ENCODE data around the gene TMED10.

Gene TMED10

DNA sequence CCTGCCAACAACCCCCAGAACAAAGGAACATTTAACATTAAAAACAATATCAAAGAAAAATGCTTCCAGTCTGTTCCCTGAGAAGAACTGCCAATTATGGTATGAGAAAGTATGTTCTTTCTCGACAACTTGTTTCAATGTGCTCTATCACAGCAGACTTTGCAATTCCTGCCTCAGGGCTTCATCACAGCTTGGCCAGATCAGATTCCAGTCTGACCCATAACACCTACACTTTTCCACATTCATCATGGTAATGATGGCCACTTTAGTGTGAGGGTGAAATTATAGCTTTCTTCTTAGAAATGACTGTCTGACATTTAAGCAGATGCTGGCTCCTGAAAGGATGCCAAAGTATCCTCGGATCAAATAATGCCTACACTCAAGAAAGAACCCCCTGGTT is 66.5 kb downstream of the TMED10 start:
- H3K27ac Mint-ChIP-seq (ENCODE audit: low read depth): no peak overlapping the region
- peaks cover 80% of the 10 kb centered on the region for H3K36me3 Mint-ChIP-seq (ENCODE audit: insufficient read depth)
- H3K4me3 Mint-ChIP-seq: no peak overlapping the region
- H3K9me3 Mint-ChIP-seq: no peaks in the 10 kb centered on the region
- no peaks in the 10 kb centered on the region for H3K27me3 Mint-ChIP-seq
- H3K4me1 Mint-ChIP-seq: peaks cover 10% of the 10 kb centered on the region
- DNase-seq (ENCODE audit: low spot score in 2 of 2) (no peak), ATAC-seq (replicated peaks; ENCODE audit: extremely low read depth, poor library complexity, severe bottlenecking) (no peak)

DNA sequence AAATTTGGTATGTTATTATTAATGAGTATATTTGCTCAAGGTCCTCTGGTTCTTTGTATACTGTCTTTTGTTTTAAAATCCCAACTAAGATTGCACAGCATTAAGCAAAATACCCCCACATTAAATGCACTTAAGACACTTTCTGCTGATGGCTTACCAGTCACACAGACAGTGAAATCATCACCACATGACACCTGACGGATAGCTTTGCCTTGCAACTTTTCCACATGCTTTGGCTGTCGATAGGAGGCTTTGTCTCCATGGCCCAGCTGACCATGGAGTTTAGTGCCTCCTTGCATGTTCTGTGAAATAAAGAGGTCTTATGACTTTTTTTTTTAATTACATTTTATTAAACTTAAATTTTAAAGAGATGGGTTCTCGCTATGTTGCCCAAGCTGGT is 69.2 kb downstream of the TMED10 start:
- ATAC-seq (replicated peaks; ENCODE audit: extremely low read depth, poor library complexity, severe bottlenecking) (no peak), DNase-seq (ENCODE audit: low spot score in 2 of 2) (no peak)
- Mint-ChIP-seq H3K4me1 (no peaks in the 10 kb centered on the region), H3K27me3 (no peaks in the 10 kb centered on the region), H3K9me3 (no peaks in the 10 kb centered on the region), H3K4me3 (no peak overlapping the region), H3K36me3 (ENCODE audit: insufficient read depth) (peaks cover 81% of the 10 kb centered on the region), H3K27ac (ENCODE audit: low read depth) (peak overlapping the region; percentile 10)

DNA sequence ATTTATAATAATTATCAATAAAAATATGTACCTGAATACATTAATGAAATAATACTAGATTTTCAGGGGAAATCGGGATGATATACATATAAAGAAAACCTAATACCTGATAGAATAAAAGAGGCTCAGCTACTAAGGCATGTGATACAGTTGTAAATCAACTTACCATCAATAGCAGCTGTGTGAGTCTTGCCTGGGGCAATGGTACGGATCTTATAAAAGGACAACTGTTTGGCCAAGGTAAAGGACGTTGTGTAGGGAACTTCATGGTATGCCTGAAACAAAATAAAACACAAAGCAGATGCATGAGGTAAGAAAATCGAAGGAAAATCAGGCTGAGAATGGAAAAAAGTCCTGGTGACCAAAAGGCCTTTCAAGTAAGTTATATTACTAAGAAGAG is 74.9 kb downstream of the TMED10 start:
- Mint-ChIP-seq H3K4me3 (no peak overlapping the region), H3K27ac (ENCODE audit: low read depth) (no peak overlapping the region), H3K36me3 (ENCODE audit: insufficient read depth) (peaks cover 62% of the 10 kb centered on the region), H3K9me3 (no peaks in the 10 kb centered on the region), H3K4me1 (peaks cover 6% of the 10 kb centered on the region), H3K27me3 (no peaks in the 10 kb centered on the region)
- DNase-seq (ENCODE audit: low spot score in 2 of 2) (no peak), ATAC-seq (replicated peaks; ENCODE audit: extremely low read depth, poor library complexity, severe bottlenecking) (no peak)

DNA sequence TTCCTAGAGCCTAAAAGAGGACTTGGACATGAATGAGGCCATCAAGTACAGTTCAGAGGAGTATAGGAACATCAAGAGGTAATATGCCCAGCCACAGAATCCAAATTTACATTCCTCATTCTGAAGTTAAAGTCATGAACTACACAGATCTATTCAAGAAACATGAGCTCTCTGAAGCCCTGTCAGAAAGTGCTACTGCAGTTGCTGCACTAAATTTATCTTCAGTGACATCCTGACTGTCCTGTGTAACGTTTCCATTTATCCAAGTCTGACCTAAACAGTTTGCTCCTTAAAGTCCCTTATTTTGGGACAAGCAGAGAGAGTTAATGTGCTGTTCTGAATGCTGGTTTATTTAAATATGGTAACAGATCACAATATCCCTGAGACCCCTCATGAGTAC is 77.7 kb downstream of the TMED10 start:
- no peak overlapping the region for H3K4me3 Mint-ChIP-seq
- H3K27ac Mint-ChIP-seq (ENCODE audit: low read depth): peak overlapping the region; percentile 49
- ATAC-seq (replicated peaks; ENCODE audit: extremely low read depth, poor library complexity, severe bottlenecking) (no peak), DNase-seq (ENCODE audit: low spot score in 2 of 2) (no peak)
- no peaks in the 10 kb centered on the region for H3K27me3 Mint-ChIP-seq
- H3K4me1 Mint-ChIP-seq: peaks cover 6% of the 10 kb centered on the region
- peaks cover 58% of the 10 kb centered on the region for H3K36me3 Mint-ChIP-seq (ENCODE audit: insufficient read depth)
- H3K9me3 Mint-ChIP-seq: no peaks in the 10 kb centered on the region

DNA sequence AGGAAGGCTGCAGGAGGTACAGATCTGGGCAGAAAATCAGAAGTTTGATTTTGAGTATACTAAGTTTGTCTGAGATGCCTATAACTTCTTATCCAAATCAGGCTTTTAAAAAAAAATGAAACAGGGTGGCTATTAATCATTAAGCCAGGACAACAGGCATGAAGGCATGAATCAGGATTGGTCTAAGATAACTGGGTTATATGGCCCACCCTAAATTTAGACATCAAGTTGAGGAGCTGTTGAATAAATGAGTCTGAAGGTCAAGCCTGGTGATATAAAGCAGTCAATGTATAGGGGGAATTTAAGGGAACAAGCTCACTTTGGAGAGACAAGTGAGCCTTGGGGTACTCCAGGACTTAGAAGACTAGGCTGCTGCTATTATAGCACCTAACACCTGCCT is 78.2 kb downstream of the TMED10 start:
- H3K36me3 Mint-ChIP-seq (ENCODE audit: insufficient read depth): peaks cover 55% of the 10 kb centered on the region

DNA sequence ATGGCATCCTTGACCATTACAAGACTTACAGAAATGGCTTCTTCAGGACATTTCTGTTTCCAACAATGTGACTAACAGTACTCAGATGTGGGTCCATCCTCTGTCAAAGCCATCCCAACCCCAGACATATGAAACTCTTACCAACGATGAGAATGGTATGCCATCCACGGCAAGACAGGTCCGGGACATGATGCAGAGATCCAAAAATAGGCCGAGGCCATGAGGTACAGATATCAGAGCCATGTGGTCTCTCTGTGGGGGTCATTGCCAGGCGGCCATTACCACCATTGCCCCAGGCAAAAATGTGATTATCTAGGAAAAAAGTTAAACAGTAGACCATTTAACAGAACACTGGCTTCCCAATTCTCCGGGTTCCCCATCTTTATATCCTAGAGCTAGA is 79.5 kb downstream of the TMED10 start:
- Mint-ChIP-seq H3K27ac (ENCODE audit: low read depth) (no peak overlapping the region), H3K36me3 (ENCODE audit: insufficient read depth) (peaks cover 54% of the 10 kb centered on the region), H3K4me1 (peaks cover 6% of the 10 kb centered on the region), H3K27me3 (no peaks in the 10 kb centered on the region), H3K9me3 (no peaks in the 10 kb centered on the region), H3K4me3 (no peak overlapping the region)
- no peak for ATAC-seq (replicated peaks; ENCODE audit: extremely low read depth, poor library complexity, severe bottlenecking)
- no peak for DNase-seq (ENCODE audit: low spot score in 2 of 2)

More for the DNA sequence above, 78.2 kb downstream of the TMED10 start:
- no peaks in the 10 kb centered on the region for H3K9me3 Mint-ChIP-seq
- no peak overlapping the region for H3K27ac Mint-ChIP-seq (ENCODE audit: low read depth)
- DNase-seq (ENCODE audit: low spot score in 2 of 2): no peak
- H3K4me3 Mint-ChIP-seq: no peak overlapping the region
- peaks cover 6% of the 10 kb centered on the region for H3K4me1 Mint-ChIP-seq
- no peaks in the 10 kb centered on the region for H3K27me3 Mint-ChIP-seq
- no peak for ATAC-seq (replicated peaks; ENCODE audit: extremely low read depth, poor library complexity, severe bottlenecking)

DNA sequence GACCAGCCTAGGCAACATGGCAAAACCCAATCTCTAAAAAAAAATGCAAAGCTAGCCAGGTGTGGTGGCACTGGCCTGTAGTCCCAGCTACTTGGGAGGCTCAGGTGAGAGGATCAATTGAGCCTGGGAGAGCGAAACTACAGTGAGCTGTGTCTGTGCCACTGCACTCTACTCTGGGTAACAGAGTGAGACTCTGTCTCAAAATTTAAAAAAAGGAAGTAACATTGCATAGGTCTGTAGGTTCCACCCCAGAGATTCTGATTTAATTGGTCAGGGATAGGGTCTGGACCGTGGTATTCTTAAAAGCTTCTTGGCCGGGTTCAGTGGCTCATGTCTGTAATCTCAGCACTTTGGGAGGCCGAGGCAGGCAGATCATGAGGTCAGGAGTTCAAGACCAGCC is 80.7 kb downstream of the TMED10 start:
- Mint-ChIP-seq H3K27ac (ENCODE audit: low read depth) (no peak overlapping the region), H3K4me1 (peaks cover 6% of the 10 kb centered on the region), H3K27me3 (no peaks in the 10 kb centered on the region), H3K36me3 (ENCODE audit: insufficient read depth) (peaks cover 60% of the 10 kb centered on the region), H3K9me3 (no peaks in the 10 kb centered on the region), H3K4me3 (no peak overlapping the region)
- no peak for DNase-seq (ENCODE audit: low spot score in 2 of 2)
- ATAC-seq (replicated peaks; ENCODE audit: extremely low read depth, poor library complexity, severe bottlenecking): no peak

DNA sequence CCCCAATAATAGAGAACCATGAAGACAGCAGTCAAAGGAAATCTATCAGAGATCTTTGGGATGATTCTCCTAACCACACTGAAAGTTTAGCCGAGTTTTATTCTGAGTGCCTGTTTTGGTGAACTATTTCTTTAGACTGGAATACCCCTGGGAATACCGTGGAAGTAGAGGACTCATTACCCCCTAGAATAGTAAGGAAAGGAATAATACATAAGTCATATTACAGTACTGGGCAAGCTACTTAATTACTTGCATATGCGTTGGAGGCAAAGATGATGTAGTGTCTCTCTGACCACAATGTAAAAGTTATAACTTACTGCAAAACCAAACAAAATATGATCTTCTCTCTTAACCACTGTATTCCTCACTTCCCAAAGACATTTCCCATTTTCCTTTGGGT is 81.5 kb downstream of the TMED10 start:
- H3K36me3 Mint-ChIP-seq (ENCODE audit: insufficient read depth): peaks cover 60% of the 10 kb centered on the region
- peaks cover 6% of the 10 kb centered on the region for H3K4me1 Mint-ChIP-seq
- no peak overlapping the region for H3K27ac Mint-ChIP-seq (ENCODE audit: low read depth)
- no peak overlapping the region for H3K4me3 Mint-ChIP-seq
- H3K27me3 Mint-ChIP-seq: no peaks in the 10 kb centered on the region
- H3K9me3 Mint-ChIP-seq: no peaks in the 10 kb centered on the region
- DNase-seq (ENCODE audit: low spot score in 2 of 2) (no peak), ATAC-seq (replicated peaks; ENCODE audit: extremely low read depth, poor library complexity, severe bottlenecking) (no peak)

DNA sequence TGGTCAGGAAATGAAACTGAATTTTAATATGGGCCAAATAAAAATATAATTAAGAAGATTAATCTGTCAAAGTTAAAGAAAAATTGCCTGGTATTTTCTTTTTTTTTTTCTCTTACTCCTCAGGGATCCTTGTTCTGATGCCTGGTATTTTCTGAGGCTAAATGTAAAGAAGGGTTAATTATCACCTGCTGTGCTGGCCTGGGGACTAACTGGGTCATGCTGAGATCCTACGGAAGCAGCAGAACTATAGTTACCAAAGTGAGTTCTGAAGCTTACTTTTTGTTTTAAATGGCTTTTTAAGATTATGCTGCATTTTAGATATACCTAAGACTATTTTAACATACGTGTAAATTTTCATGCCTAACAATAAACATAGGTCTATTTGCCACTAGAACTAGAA is 83.7 kb downstream of the TMED10 start:
- ATAC-seq (replicated peaks; ENCODE audit: extremely low read depth, poor library complexity, severe bottlenecking) (no peak), DNase-seq (ENCODE audit: low spot score in 2 of 2) (no peak)
- Mint-ChIP-seq H3K27me3 (no peaks in the 10 kb centered on the region), H3K4me3 (no peak overlapping the region), H3K4me1 (peaks cover 2% of the 10 kb centered on the region), H3K9me3 (no peaks in the 10 kb centered on the region), H3K36me3 (ENCODE audit: insufficient read depth) (peaks cover 53% of the 10 kb centered on the region), H3K27ac (ENCODE audit: low read depth) (no peak overlapping the region)

DNA sequence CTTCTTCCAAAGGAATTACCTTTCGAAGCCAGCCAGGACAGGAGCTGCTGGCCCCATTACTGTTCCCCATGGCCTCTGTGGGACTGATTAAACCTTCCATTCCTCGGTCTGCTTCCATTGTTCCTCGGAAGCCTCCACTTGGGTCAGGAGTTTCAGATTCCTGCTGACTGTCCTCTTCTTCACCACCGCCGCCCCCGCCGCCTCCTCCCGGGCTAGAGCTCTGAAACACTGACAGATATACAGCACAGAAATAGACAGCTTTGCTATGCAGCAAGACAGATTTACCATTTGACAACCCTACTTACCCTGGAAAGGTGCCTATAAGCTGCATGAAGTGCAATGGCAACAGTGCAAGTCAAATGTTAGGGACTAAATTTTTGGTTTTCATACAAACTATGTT is 85.2 kb downstream of the TMED10 start:
- DNase-seq (ENCODE audit: low spot score in 2 of 2) (no peak), ATAC-seq (replicated peaks; ENCODE audit: extremely low read depth, poor library complexity, severe bottlenecking) (no peak)
- no peak overlapping the region for H3K4me3 Mint-ChIP-seq
- no peak overlapping the region for H3K27ac Mint-ChIP-seq (ENCODE audit: low read depth)
- no peaks in the 10 kb centered on the region for H3K9me3 Mint-ChIP-seq
- H3K27me3 Mint-ChIP-seq: no peaks in the 10 kb centered on the region
- peaks cover 60% of the 10 kb centered on the region for H3K36me3 Mint-ChIP-seq (ENCODE audit: insufficient read depth)
- no peaks in the 10 kb centered on the region for H3K4me1 Mint-ChIP-seq

DNA sequence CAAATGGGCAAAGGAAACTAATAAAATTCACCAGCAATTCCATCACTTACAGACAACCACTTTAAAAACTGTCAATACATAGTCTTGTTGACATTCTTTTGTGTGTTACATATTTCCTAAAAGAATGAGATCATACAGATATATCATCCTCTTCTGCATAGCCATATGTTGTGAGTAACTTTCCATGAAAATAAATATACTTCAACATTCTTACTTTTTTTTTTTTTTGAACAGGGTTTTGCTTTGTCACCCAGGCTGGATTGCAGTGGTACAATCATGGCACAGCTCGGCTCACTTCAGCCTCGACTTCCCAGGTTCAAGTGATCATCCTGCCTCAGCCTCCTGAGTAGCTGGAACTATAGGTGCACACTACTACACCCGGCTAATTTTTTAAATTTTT is 86.1 kb downstream of the TMED10 start:
- peaks cover 61% of the 10 kb centered on the region for H3K36me3 Mint-ChIP-seq (ENCODE audit: insufficient read depth)
- H3K9me3 Mint-ChIP-seq: no peaks in the 10 kb centered on the region
- DNase-seq (ENCODE audit: low spot score in 2 of 2): no peak

DNA sequence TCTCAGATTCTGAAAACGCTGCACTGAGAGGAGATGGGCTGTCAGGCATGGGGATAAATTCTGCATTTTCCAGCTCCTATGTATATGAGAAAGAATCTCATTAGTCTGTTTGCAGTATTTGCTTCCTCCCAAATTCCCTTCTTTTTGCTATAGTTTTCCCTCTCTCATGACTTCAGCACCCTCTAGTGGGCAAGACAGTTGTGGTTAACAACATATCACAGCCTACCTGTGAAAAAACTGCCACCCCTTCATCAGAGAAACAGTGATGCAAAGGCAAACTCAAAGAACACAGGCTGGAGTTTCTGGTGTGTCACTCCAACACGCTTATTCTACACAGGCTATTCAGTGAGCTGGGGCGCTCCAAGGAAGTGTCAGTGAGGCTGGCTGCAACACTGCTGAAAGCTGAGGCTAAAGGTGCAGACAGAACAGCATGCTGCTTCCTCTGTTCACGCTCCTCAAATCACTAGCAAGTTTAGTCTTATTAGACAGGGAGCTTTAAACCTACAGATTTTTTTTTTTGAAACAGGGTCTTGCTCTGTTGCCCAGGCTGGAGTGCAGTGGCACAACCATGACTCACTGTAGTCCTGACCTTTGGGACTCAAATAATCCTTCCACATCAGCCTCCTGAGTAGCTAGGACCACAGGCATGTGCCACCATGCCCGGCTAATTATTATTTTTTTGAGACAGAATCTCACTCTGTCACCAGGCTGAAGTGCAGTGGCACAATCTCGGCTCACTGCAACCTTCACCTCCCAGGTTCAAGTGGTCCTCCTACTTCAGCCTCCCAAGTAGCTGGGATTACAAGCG is 87.6 kb downstream of the TMED10 start:
- H3K27me3 Mint-ChIP-seq: no peaks in the 10 kb centered on the region

More for the DNA sequence above, 86.1 kb downstream of the TMED10 start:
- Mint-ChIP-seq H3K4me3 (no peak overlapping the region), H3K4me1 (no peaks in the 10 kb centered on the region), H3K27me3 (no peaks in the 10 kb centered on the region), H3K27ac (ENCODE audit: low read depth) (no peak overlapping the region)
- ATAC-seq (replicated peaks; ENCODE audit: extremely low read depth, poor library complexity, severe bottlenecking): no peak

DNA sequence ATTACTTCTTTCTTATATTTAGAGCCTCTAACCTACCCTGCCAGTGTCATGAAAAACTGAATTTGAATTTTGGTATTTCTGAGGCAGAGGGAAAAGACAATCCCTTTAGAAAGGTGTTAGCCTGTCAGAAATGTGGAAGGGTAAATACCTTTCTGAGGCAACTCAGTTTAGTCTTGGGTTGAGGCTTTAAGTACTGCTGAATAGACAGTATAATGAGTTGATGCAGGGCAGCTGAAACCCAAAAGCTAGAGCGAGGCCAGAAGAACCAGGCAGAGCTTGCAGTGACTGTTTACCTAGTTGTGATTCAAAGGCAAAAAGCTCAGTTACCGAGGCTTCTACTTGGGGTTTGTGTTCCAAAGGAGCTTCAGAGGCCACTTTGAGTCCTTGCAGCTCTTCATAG is 88.3 kb downstream of the TMED10 start:
- DNase-seq (ENCODE audit: low spot score in 2 of 2) (no peak), ATAC-seq (replicated peaks; ENCODE audit: extremely low read depth, poor library complexity, severe bottlenecking) (no peak)
- Mint-ChIP-seq H3K27ac (ENCODE audit: low read depth) (no peak overlapping the region), H3K9me3 (no peaks in the 10 kb centered on the region), H3K36me3 (ENCODE audit: insufficient read depth) (peaks cover 59% of the 10 kb centered on the region), H3K27me3 (no peaks in the 10 kb centered on the region), H3K4me3 (no peak overlapping the region), H3K4me1 (no peaks in the 10 kb centered on the region)

More for the DNA sequence above, 87.6 kb downstream of the TMED10 start:
- ATAC-seq (replicated peaks; ENCODE audit: extremely low read depth, poor library complexity, severe bottlenecking) (no peak), DNase-seq (ENCODE audit: low spot score in 2 of 2) (peak in 1 of 2 donors; percentile 13)
- Mint-ChIP-seq H3K4me1 (no peaks in the 10 kb centered on the region), H3K27ac (ENCODE audit: low read depth) (no peak overlapping the region), H3K9me3 (no peaks in the 10 kb centered on the region), H3K36me3 (ENCODE audit: insufficient read depth) (peaks cover 57% of the 10 kb centered on the region), H3K4me3 (no peak overlapping the region)

Data from central memory CD8-positive, alpha-beta T cell (primary cell).